GM10266 (cell line): Measurements from ENCODE around the gene NEURL4.

Experiments used
- DNase-seq: peaks from one replicate; pipeline ENCODE4 v3.0.0; 2012; ENCODE audit errors: extremely low spot score
- CTCF ChIP-seq: IDR thresholded peaks from 2 replicates; pipeline ENCODE4 v1.5.1; 2012; ENCODE audit warnings: mild to moderate bottlenecking, low read depth; ENCODE audit not compliant: control insufficient read depth, insufficient read depth; ENCODE audit errors: missing control alignments

NEURL4 gene

GRCh38 chr17:7293159-7293558 is 36.0 kb downstream of the NEURL4 start:
- no peak for TF ChIP-seq CTCF
- DNase-seq, result peak; percentile 23

GRCh38 chr17:7292729-7293128 is 36.4 kb downstream of the NEURL4 start:
- peak; percentile 30 for DNase-seq
- no peak for TF ChIP-seq CTCF

GRCh38 chr17:7292194-7292593 is 36.9 kb downstream of the NEURL4 start:
- TF ChIP-seq CTCF, result no peak

GRCh38 chr17:7290685-7291084 is 38.5 kb downstream of the NEURL4 start:
- TF ChIP-seq CTCF, result no peak
- DNase-seq, result no peak

More at GRCh38 chr17:7292194-7292593, 36.9 kb downstream of the NEURL4 start:
- DNase-seq, result peak; percentile 19

- DNase-seq, result no peak
- TF ChIP-seq CTCF, result no peak
Observed at GRCh38 chr17:7290166-7290565, 39.0 kb downstream of the NEURL4 start.

- DNase-seq, result peak; percentile 14
- TF ChIP-seq CTCF, result no peak
Observed at GRCh38 chr17:7289256-7290032, 39.7 kb downstream of the NEURL4 start.

GRCh38 chr17:7285679-7286078 is 43.5 kb downstream of the NEURL4 start:
- TF ChIP-seq CTCF, result no peak
- no peak for DNase-seq
